Loucy (cell line): Measurements from ENCODE around the gene NAV2.

Experiments used
- EZH2phosphoT487 ChIP-seq: fragments of 200-600 bp; IDR thresholded peaks from 2 replicates; pipeline ENCODE4 v1.6.1; 2018; ENCODE audit warnings: antibody characterized with exemption, mild to moderate bottlenecking, moderate library complexity, borderline replicate concordance
- TF ChIP-seq, protein P1 (sequence below): fragments of 200-600 bp; sonication (generic); conservative IDR thresholded peaks from 2 replicates; pipeline ENCODE4 v1.5.1; 2014; ENCODE audit warnings: mild to moderate bottlenecking, antibody characterized with exemption, low read length

DNA sequence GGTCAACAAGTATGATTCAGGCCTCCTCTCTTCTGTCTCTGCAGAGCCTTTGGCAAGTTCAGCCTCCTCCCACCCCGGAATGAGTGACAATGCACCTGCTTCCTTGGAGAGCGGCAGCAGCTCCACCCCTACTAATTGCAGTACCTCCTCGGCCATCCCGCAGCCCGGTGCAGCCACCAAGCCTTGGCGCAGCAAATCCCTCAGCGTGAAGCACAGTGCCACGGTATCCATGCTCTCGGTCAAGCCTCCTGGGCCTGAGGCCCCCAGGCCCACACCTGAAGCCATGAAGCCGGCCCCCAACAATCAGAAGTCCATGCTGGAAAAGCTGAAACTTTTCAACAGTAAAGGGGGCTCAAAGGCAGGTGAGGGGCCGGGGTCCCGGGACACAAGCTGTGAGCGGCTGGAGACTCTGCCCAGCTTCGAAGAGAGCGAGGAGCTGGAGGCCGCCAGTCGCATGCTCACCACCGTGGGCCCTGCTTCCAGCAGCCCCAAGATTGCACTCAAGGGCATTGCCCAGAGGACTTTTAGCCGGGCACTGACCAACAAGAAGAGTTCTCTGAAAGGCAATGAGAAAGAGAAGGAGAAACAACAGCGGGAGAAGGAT, 220.6 kb downstream of the NAV2 start:
- TF ChIP-seq, protein P1, sequence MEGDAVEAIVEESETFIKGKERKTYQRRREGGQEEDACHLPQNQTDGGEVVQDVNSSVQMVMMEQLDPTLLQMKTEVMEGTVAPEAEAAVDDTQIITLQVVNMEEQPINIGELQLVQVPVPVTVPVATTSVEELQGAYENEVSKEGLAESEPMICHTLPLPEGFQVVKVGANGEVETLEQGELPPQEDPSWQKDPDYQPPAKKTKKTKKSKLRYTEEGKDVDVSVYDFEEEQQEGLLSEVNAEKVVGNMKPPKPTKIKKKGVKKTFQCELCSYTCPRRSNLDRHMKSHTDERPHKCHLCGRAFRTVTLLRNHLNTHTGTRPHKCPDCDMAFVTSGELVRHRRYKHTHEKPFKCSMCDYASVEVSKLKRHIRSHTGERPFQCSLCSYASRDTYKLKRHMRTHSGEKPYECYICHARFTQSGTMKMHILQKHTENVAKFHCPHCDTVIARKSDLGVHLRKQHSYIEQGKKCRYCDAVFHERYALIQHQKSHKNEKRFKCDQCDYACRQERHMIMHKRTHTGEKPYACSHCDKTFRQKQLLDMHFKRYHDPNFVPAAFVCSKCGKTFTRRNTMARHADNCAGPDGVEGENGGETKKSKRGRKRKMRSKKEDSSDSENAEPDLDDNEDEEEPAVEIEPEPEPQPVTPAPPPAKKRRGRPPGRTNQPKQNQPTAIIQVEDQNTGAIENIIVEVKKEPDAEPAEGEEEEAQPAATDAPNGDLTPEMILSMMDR, result no peak
- no peak for TF ChIP-seq EZH2phosphoT487
